Subcutaneous adipose tissue (tissue), 4 donors: Measurements from ENCODE around the gene LONP1. TPM values are rescaled to one million over a fixed set of nuclear protein-coding genes. Genes with fewer than 3 reads are reported as not detected.

ENCODE experiments used
- CTCF ChIP-seq: fragments of 450-650 bp; IDR thresholded peaks from one replicate; pipeline ENCODE4 v1.5.1; 2016; ENCODE audit warnings: low read depth, mild to moderate bottlenecking, control low read depth, antibody characterized with exemption, moderate library complexity
- total RNA-seq, 4 donors: library from RNA; depleted of rRNA; stranded (reverse); fragments of >200 nt; gene quantifications; one replicate each; pipeline ENCODE4 v1.1.0, GENCODE V29; 2016

Gene LONP1
- 10 to 100 TPM; 38.8 to 90.4 (median 43.5) TPM for total RNA-seq

DNA sequence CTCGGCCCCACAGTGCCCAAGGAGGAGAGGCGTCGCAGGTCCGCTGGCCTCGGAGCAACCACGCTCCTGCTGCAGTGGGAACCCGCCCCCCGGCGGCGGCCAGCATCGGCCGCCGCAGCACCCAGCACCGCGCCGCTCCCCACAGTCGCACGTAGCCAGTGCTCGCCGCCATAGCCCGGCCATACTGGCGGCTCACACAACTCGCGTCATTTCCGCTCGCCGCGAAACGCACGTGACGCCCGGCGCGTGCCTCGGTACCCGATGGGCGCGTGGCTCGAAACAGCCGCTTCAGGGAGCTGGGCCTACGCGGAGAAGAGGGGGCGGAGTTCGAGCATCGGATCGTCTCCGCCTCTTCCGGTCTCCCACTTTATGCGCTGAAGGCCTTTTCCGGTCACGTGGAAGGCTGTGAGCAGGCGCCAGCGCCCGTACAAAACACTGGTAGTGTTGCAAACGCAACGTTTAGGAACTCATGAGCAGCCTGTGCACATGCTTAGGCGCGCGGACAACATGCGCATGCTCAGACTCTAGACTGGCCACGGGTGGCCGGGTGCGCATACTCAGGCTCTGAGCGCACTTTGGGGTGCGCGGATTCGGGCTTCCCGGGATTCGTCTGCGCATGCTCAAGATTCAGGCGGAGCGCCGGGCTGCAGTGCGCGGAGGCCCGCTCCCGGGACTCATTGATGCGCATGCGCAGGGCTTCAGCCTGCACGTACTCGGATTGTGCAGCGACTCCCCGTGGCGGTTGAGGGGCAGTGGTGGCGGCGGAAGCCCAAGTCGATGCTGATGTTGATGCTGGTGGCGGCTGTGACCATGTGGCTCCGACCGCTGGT, at the start of gene LONP1, which contains the start of gene CATSPERD:
LONP1 (minus strand) TSS at position 186 of the 830 bp plus-strand sequence; CDS start at position 172, 14 bp downstream.
CATSPERD (plus strand) TSS at position 677 of the 830 bp plus-strand sequence; CDS start at position 778, 101 bp downstream.
- TF ChIP-seq CTCF, result no peak

- TF ChIP-seq CTCF, result no peak
Observed at GRCh38 chr19:5767949-5768348, 48.0 kb upstream of the LONP1 start.

- no peak for TF ChIP-seq CTCF
Observed at GRCh38 chr19:5765220-5765619, 45.3 kb upstream of the LONP1 start.

DNA sequence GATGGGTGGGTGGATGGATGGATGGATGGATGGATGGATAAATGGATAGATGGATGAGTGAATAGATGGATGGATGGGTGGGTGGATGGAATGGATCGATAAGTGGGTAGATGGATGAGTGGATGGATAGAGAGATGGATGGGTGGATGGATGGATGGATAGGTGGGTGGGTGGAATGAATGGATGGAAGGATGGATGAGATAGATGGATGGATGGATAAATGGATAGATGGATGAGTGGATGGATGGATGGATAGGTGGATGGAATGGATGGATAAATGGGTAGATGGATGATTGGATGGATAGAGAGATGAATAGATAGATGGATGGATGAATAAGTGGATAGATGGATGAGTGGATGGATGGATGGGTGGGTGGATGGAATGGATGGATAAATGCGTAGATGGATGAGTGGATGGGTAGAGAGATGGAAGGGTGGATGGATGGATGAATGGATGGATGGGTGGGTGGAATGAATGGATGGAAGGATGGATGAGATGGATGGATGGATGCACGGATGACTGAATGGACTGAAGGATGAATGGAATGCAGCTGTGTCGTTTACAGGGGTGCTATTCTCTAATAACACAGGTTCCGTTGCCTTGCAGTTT, 42.8 kb upstream of the LONP1 start:
- TF ChIP-seq CTCF, result no peak

DNA sequence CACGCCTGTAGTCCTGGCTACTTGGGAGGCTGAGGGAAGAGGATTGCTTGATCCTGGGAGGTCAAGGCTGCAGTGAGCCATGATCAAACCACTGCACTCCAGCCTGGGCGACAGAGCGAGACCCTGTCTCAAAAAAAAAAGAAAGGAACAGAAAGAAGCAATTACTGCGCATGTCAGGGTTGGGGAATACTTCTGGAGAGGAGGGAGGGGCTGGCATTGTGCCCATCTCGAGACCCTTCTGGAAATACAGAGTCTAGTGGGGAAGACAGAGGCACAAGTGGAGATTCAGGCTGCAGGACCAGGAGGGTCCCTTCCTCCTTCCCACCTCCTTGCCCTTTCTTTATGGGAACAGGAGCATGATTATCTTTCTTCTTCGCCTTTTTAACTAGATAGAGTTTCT, 33.8 kb upstream of the LONP1 start:
- TF ChIP-seq CTCF, result no peak

DNA sequence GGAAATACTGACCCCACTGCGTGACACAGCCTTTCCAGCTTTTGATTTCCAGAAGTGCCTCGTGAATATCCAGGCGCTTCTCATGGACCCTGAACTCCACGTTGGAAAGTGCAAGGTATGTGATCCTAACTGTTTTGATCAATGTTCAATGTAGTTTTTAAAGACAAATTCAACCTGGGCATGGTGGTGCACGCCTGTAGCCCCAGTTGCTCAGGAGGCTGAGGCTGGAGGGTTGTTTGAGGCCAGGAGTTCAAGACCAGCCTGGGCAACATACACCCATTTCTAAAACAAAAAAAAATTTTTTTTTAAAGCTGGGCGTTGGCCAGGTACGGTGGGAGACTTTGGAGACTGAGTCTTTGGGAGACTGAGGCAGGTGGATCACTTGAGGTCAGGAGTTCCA, 31.8 kb upstream of the LONP1 start:
- TF ChIP-seq CTCF, result no peak

DNA sequence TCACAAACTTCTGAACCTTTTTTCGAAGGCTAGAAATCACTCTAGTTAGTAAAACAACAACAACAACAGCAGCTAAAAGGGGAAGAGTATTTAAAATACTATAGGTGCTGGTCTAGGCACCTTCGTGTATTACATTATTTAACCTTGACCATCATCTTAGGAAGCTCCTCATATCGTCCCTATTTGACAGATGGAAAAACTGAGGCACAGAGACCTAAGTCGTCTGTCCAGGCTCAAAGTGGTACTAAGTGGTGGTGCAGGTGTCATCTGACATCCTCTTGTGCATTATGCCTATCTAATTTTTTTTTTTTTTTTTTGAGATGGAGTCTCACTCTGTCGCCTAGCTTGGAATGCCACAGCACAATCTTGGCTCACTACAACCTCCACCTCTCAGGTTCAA, 29.6 kb upstream of the LONP1 start:
- no peak for TF ChIP-seq CTCF
